GM18873 (cell line): Measurements from ENCODE around the gene DHRS2.

ENCODE experiments used
- ATAC-seq: cut with Tn5 transposase; IDR thresholded peaks from one replicate; pipeline ENCODE4 v1.9.1; 2021; ENCODE audit warnings: mild to moderate bottlenecking, moderate library complexity, moderate number of reproducible peaks; ENCODE audit not compliant: unreplicated experiment, low FRiP score

The DHRS2 gene

GRCh38 chr14:23612354-23612732, 23.8 kb upstream of the DHRS2 start:
- ATAC-seq: no peak

- no peak for ATAC-seq
These were observed 23.4 kb upstream of the DHRS2 start for GRCh38 chr14:23612802-23613201.

- no peak for ATAC-seq
These were observed 22.7 kb upstream of the DHRS2 start for GRCh38 chr14:23613242-23614070.

- no peak for ATAC-seq
These were observed 21.8 kb upstream of the DHRS2 start for GRCh38 chr14:23614395-23614828.

- ATAC-seq: no peak
These were observed 20.3 kb upstream of the DHRS2 start for GRCh38 chr14:23615856-23616255.

GRCh38 chr14:23617539-23617938, 18.6 kb upstream of the DHRS2 start:
- no peak for ATAC-seq

GRCh38 chr14:23618415-23618988, 17.7 kb upstream of the DHRS2 start:
- no peak for ATAC-seq

GRCh38 chr14:23620177-23620702, 15.9 kb upstream of the DHRS2 start:
- ATAC-seq: no peak

GRCh38 chr14:23621204-23621931, 14.8 kb upstream of the DHRS2 start:
- ATAC-seq: no peak

GRCh38 chr14:23621932-23622730, 14.0 kb upstream of the DHRS2 start:
- ATAC-seq: no peak

- no peak for ATAC-seq
These were observed 13.2 kb upstream of the DHRS2 start for GRCh38 chr14:23622990-23623389.

- no peak for ATAC-seq
These were observed 12.2 kb upstream of the DHRS2 start for GRCh38 chr14:23623962-23624361.

- no peak for ATAC-seq
These were observed 11.2 kb upstream of the DHRS2 start for GRCh38 chr14:23624830-23625404.

- ATAC-seq: no peak
These were observed 9.2 kb upstream of the DHRS2 start for GRCh38 chr14:23626946-23627345.

GRCh38 chr14:23627961-23628360, 8.2 kb upstream of the DHRS2 start:
- ATAC-seq: no peak

GRCh38 chr14:23629204-23629603, 7.0 kb upstream of the DHRS2 start:
- no peak for ATAC-seq

GRCh38 chr14:23629832-23630396, 6.2 kb upstream of the DHRS2 start:
- no peak for ATAC-seq

- ATAC-seq: no peak
These were observed 5.5 kb upstream of the DHRS2 start for GRCh38 chr14:23630687-23631086.

- no peak for ATAC-seq
These were observed 4.9 kb upstream of the DHRS2 start for GRCh38 chr14:23631234-23631633.
